Omental fat pad (tissue), 4 donors: ENCODE results near the gene SSH2. TPM values are rescaled to one million over a fixed set of nuclear protein-coding genes. Genes with fewer than 3 reads are reported as not detected.

Experiments
- ATAC-seq: fragments of 150-250 bp; one replicate; pipeline ENCODE4 v1.9.1; 2016; ENCODE audit warnings: mild to moderate bottlenecking, moderate library complexity; ENCODE audit not compliant: low FRiP score
- DNase-seq: peaks from one replicate; pipeline ENCODE4 v3.0.0-alpha.2; 2019; ENCODE audit warnings: low spot score
- CTCF ChIP-seq, 3 donors: fragments of 450-650 bp; IDR thresholded peaks; one replicate each; pipeline ENCODE4 v1.5.1; 2016 to 2017; ENCODE audit warnings: antibody characterized with exemption in 3 of 3, mild to moderate bottlenecking in 3 of 3, moderate library complexity in 2 of 3
- total RNA-seq, 4 donors: library from RNA; depleted of rRNA; stranded (reverse); fragments of >200 nt; gene quantifications; one replicate each; pipeline ENCODE4 v1.1.0, GENCODE V29; 2016

The SSH2 gene
- total RNA-seq, 4 donors from 2014 or later, result 25.1 to 88.0 (median 35.8) TPM

- TF ChIP-seq CTCF (IDR thresholded peaks at IDR 0.05), result no peak
- no peak for ATAC-seq
- DNase-seq, result no peak
These were observed 94.3 kb downstream of the SSH2 start for GRCh38 chr17:29835435-29836351.

GRCh38 chr17:29833801-29834200, 96.2 kb downstream of the SSH2 start:
- DNase-seq (no peak), ATAC-seq (no peak)
- no peak for TF ChIP-seq CTCF (IDR thresholded peaks at IDR 0.05)

- TF ChIP-seq CTCF (IDR thresholded peaks at IDR 0.05), result no peak
- DNase-seq (no peak), ATAC-seq (no peak)
These were observed 101.2 kb downstream of the SSH2 start for GRCh38 chr17:29828676-29829284.

- TF ChIP-seq CTCF (IDR thresholded peaks at IDR 0.05), result no peak
- ATAC-seq (no peak), DNase-seq (no peak)
These were observed 102.8 kb downstream of the SSH2 start for GRCh38 chr17:29827179-29827578.

GRCh38 chr17:29826114-29826692, 103.8 kb downstream of the SSH2 start:
- DNase-seq (no peak), ATAC-seq (no peak)
- TF ChIP-seq CTCF (IDR thresholded peaks at IDR 0.05), result no peak

GRCh38 chr17:29825604-29826003, 104.4 kb downstream of the SSH2 start:
- ATAC-seq, result no peak
- DNase-seq, result no peak
- no peak for TF ChIP-seq CTCF (IDR thresholded peaks at IDR 0.05)
